ENCODE results near the gene HHEX. TPM values are rescaled to one million over a fixed set of nuclear protein-coding genes. Genes with fewer than 3 reads are reported as not detected.

Gene HHEX
- total RNA-seq = 36.6 and 66.4 TPM in 2 replicates

DNA sequence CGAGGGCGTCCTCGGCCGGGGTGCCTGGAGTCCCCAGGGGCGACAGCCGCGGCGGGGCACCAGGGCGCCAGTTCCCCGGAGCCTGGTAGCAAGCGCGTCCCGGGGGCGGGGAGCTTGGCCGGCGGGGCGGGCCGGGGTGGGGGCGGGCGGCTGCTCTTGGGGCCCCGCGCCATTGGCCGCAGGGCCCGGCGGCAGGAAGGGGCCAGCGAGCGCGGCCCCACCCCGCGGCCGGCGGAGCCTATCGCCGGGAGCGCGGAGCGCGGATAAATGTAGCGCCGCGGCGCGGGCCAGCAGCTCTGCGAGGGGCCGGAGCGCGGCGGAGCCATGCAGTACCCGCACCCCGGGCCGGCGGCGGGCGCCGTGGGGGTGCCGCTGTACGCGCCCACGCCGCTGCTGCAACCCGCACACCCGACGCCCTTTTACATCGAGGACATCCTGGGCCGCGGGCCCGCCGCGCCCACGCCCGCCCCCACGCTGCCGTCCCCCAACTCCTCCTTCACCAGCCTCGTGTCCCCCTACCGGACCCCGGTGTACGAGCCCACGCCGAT lies at the start of gene HHEX:
HHEX (plus strand) TSS at position 293 of the 548 bp plus-strand sequence; CDS start at position 325, 32 bp downstream.

Other genes starting within 250 kb of the HHEX start
- 17.5 and 33.3 TPM in 2 replicates for gene IDE, start 115.9 kb upstream of the HHEX start, total RNA-seq
- gene KIF11, start 96.8 kb upstream of the HHEX start, total RNA-seq = 14.5 and 17.6 TPM in 2 replicates
- gene EXOC6, start 158.6 kb downstream of the HHEX start, total RNA-seq = 178 and 432 TPM in 2 replicates

Measured in bladder microvascular endothelial cell (primary cell).